Measurements from ENCODE around the gene GAB1. TPM values are rescaled to one million over a fixed set of nuclear protein-coding genes. Genes with fewer than 3 reads are reported as not detected.

GAB1 gene
- total RNA-seq, 8 experiments from 2014 or later, result 7.5 to 73.2 (median 14.8) TPM

DNA sequence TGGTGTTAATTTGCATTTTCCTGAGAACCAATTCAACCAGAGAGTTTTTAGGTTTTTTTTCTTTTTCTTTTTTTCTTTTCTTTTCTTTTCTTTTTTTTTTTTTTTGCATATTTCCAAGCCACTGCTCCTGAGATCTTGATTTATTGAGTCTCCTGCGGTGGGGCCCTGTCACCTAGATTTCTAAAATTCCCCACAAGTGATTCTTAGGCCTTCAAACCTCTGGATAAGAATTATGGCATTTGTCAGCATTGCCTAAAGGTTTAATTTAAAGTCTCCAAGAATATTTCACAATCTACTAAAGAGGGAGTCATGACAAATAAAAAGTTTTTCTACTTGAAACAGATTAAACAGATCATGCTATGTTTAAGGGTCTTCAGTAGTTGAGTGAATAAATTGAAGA is 84.9 kb downstream of the GAB1 start:
- H3K27ac ChIP-seq, result no peak overlapping the region
- ATAC-seq (replicated peaks in 6 of 8), result no peak

GRCh38 chr4:143424276-143424675 is 87.6 kb downstream of the GAB1 start:
- peaks cover 0 to 4% of the 10 kb centered on the region in 2 donors for H3K4me1 ChIP-seq (replicated peaks in 1 of 2)
- no peak overlapping the region for H3K4me3 ChIP-seq
- no peak for ATAC-seq (replicated peaks in 6 of 8)
- no peak overlapping the region for H3K27ac ChIP-seq
- in situ Hi-C loops (cut with MboI; ENCODE audit: low pct_unique_long_range_greater_than_20kb in 2 of 9, low sequenced_read_pairs in 9 of 9, unreplicated experiment in 9 of 9), result no loop called here

More for the DNA sequence above, 84.9 kb downstream of the GAB1 start:
- H3K4me1 ChIP-seq (replicated peaks in 1 of 2), result peaks cover 0 to 4% of the 10 kb centered on the region in 2 donors
- WGBS, 10 experiments, result 0 to 100% (median 53%) methylated on average over 1 of the region's 1 CpG
- H3K4me3 ChIP-seq, result no peak overlapping the region
- in situ Hi-C loops (cut with MboI; ENCODE audit: low pct_unique_long_range_greater_than_20kb in 2 of 9, low sequenced_read_pairs in 9 of 9, unreplicated experiment in 9 of 9), result no loop called here

GRCh38 chr4:143431526-143432257 is 95.0 kb downstream of the GAB1 start:
- H3K27ac ChIP-seq, result no peak overlapping the region
- in situ Hi-C loops (cut with MboI; ENCODE audit: low pct_unique_long_range_greater_than_20kb in 2 of 9, low sequenced_read_pairs in 9 of 9, unreplicated experiment in 9 of 9), result no loop called here
- H3K4me1 ChIP-seq (replicated peaks in 1 of 2), result no peaks in the 10 kb centered on the region
- H3K4me3 ChIP-seq, result no peak overlapping the region
- ATAC-seq (replicated peaks in 6 of 8), result no peak
- 54 to 100% (median 84%) methylated on average over 3 to 10 of the region's 10 CpGs for WGBS, 10 experiments

GRCh38 chr4:143432258-143432591 is 95.5 kb downstream of the GAB1 start:
- 63 to 90% (median 77%) methylated on average over 2 to 4 of the region's 4 CpGs for WGBS, 10 experiments
- ATAC-seq (replicated peaks in 6 of 8), result no peak
- no peak overlapping the region for H3K4me3 ChIP-seq
- H3K27ac ChIP-seq, result no peak overlapping the region
- H3K4me1 ChIP-seq (replicated peaks in 1 of 2), result no peaks in the 10 kb centered on the region
- in situ Hi-C loops (cut with MboI; ENCODE audit: low pct_unique_long_range_greater_than_20kb in 2 of 9, low sequenced_read_pairs in 9 of 9, unreplicated experiment in 9 of 9), result no loop called here

DNA sequence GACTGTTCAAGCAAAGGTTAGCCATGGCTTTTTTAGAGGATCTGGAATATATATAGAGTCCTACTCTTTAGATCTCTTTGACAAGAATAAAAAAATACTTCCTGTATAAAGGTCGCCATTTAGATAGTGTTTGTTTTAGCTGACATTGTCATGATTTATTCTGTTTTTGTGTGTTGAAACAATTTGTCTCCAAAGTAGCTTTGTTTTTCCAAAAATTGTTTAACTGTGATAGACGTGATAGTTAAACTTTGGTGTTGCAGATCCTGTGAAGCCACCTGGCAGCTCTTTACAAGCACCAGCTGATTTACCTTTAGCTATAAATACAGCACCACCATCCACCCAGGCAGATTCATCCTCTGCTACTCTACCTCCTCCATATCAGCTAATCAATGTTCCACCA is 96.6 kb downstream of the GAB1 start:
- Histone ChIP-seq H3K4me3 (no peak overlapping the region), H3K4me1 (replicated peaks in 1 of 2) (no peaks in the 10 kb centered on the region), H3K27ac (no peak overlapping the region)
- in situ Hi-C loops (cut with MboI; ENCODE audit: low pct_unique_long_range_greater_than_20kb in 2 of 9, low sequenced_read_pairs in 9 of 9, unreplicated experiment in 9 of 9), result no loop called here
- ATAC-seq (replicated peaks in 6 of 8), result no peak
- 84 to 100% (median 94%) methylated on average over 1 to 2 of the region's 2 CpGs; no CpG with 5 or more reads in 3 of the 10 experiments for WGBS, 10 experiments

DNA sequence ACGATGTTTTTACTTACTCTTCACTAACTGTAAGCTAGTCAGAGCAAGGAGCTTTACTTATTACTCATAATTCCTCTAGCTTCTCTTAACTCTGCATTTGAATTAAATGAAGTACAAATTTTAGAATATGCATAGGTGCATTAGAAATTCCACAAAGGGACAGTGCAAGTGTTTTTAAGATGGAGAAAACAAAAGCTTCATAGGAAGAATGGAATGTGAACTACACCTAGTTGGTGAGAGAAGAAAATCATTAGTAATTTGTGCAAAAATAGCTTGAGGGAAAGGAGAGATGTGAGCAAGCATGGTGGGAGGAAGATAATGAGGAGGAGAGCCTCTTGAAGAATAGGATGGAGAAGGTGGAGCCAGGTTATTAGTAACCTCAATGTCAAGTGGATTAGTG is 99.3 kb downstream of the GAB1 start:
- peak in 1 of 8 experiments; percentile 53 for ATAC-seq (replicated peaks in 6 of 8)
- no peak overlapping the region for H3K4me3 ChIP-seq
- WGBS, 10 experiments, result 80 to 100% (median 96%) methylated on average over 1 of the region's 1 CpG; no CpG with 5 or more reads in 2 of the 10 experiments
- H3K4me1 ChIP-seq (replicated peaks in 1 of 2), result no peaks in the 10 kb centered on the region
- in situ Hi-C loops (cut with MboI; ENCODE audit: low pct_unique_long_range_greater_than_20kb in 2 of 9, low sequenced_read_pairs in 9 of 9, unreplicated experiment in 9 of 9), result no loop called here
- no peak overlapping the region for H3K27ac ChIP-seq

DNA sequence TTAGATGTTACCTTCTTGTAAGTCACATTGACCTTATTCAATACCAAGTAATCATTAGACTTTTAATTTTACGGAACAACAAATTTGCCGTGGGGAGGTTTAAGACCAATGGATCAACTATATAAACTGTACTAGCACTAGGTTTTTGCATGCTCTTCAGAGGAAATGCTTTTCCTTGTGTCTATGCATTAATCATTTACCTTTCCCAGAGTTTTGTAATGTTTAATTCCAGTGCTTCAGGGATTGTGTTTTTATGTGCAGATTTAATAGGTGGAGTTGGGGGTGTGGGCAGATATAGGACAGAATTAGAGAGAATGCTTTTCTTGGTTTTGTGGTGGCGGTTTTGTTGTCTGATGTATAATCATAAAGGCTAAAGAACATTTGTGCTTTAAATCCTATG is 100.8 kb downstream of the GAB1 start:
- in situ Hi-C loops (cut with MboI; ENCODE audit: low pct_unique_long_range_greater_than_20kb in 2 of 9, low sequenced_read_pairs in 9 of 9, unreplicated experiment in 9 of 9), result no loop called here
- no peak overlapping the region for H3K27ac ChIP-seq

DNA sequence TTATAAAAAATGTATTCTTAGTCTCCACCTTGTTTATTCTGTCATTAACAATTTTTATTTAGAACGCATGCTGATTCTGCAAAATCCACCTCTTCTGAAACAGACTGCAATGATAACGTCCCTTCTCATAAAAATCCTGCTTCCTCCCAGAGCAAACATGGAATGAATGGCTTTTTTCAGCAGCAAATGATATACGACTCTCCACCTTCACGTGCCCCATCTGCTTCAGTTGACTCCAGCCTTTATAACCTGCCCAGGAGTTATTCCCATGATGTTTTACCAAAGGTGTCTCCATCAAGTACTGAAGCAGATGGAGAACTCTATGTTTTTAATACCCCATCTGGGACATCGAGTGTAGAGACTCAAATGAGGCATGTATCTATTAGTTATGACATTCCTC is 101.3 kb downstream of the GAB1 start:
- no peak overlapping the region for H3K4me3 ChIP-seq
- H3K27ac ChIP-seq, result no peak overlapping the region
- in situ Hi-C loops (cut with MboI; ENCODE audit: low pct_unique_long_range_greater_than_20kb in 2 of 9, low sequenced_read_pairs in 9 of 9, unreplicated experiment in 9 of 9), result no loop called here
- no peak for ATAC-seq (replicated peaks in 6 of 8)
- H3K4me1 ChIP-seq (replicated peaks in 1 of 2), result no peaks in the 10 kb centered on the region
- 40 to 92% (median 74%) methylated on average over 1 to 5 of the region's 5 CpGs; no CpG with 5 or more reads in 2 of the 10 experiments for WGBS, 10 experiments

More for the DNA sequence above, 100.8 kb downstream of the GAB1 start:
- no peak for ATAC-seq (replicated peaks in 6 of 8)
- Histone ChIP-seq H3K4me3 (no peak overlapping the region), H3K4me1 (replicated peaks in 1 of 2) (no peaks in the 10 kb centered on the region)
- 79 to 100% (median 100%) methylated on average over 1 to 3 of the region's 3 CpGs; no CpG with 5 or more reads in 2 of the 10 experiments for WGBS, 10 experiments

DNA sequence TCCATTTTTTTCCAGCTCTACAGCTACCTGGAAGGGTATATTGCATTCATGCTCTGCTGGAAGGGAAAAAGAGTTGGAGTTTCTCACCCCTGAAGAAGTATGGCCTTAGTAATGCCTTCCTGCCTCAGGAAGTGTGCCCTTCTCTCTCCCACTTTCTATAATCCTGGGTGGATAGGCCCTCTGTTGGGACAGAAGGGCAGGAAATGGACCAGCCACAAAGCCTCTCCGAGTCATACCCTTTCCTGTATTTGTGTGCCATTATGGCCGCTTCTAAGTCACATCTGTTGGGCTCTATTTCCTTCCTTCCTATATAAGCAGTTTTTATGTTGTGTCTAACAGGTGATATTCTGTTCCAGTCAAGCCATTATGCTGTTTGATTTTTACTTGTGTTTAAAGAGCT is 102.0 kb downstream of the GAB1 start:
- no peak for ATAC-seq (replicated peaks in 6 of 8)
- H3K27ac ChIP-seq, result no peak overlapping the region
- no peak overlapping the region for H3K4me3 ChIP-seq
- WGBS, 10 experiments, result 95 to 100% methylated on average over 2 of the region's 2 CpGs; no CpG with 5 or more reads in 8 of the 10 experiments
- in situ Hi-C loops (cut with MboI; ENCODE audit: low pct_unique_long_range_greater_than_20kb in 2 of 9, low sequenced_read_pairs in 9 of 9, unreplicated experiment in 9 of 9), result no loop called here
- H3K4me1 ChIP-seq (replicated peaks in 1 of 2), result no peaks in the 10 kb centered on the region

- H3K4me3 ChIP-seq, result no peak overlapping the region
- ATAC-seq (replicated peaks in 6 of 8), result peak in 3 of 8 experiments; percentile 35 to 67 (median 66)
- in situ Hi-C loops (cut with MboI; ENCODE audit: low pct_unique_long_range_greater_than_20kb in 2 of 9, low sequenced_read_pairs in 9 of 9, unreplicated experiment in 9 of 9), result no loop called here
- no peak overlapping the region for H3K27ac ChIP-seq
- H3K4me1 ChIP-seq (replicated peaks in 1 of 2), result no peaks in the 10 kb centered on the region
Measured at GRCh38 chr4:143441109-143441508, 104.4 kb downstream of the GAB1 start.

DNA sequence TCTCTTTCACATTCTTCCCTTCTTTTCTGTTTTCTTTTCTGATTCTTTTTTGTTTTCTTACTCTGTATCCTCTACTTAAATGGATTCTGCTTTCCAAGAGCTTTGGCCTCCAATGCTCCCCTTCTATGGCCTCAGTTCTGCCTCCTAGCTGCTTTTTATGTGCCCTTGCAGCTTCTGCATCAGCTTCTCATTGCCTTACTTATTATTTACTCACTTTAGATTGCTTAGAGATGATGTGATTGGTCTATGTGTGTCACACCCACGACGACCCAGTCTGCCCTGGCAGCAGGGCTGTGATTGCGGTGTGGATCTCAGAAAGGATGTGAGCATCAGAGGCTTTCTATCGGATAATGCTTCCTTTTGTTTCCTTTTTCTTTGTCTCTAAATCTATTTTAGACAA is 105.0 kb downstream of the GAB1 start:
- Histone ChIP-seq H3K27ac (no peak overlapping the region), H3K4me1 (replicated peaks in 1 of 2) (no peaks in the 10 kb centered on the region), H3K4me3 (no peak overlapping the region)
- in situ Hi-C loops (cut with MboI; ENCODE audit: low pct_unique_long_range_greater_than_20kb in 2 of 9, low sequenced_read_pairs in 9 of 9, unreplicated experiment in 9 of 9), result no loop called here
- WGBS, 10 experiments, result 35 to 89% (median 67%) methylated on average over 1 to 4 of the region's 4 CpGs; no CpG with 5 or more reads in 1 of the 10 experiments
- ATAC-seq (replicated peaks in 6 of 8), result peak in 4 of 8 experiments; percentile 27 to 76 (median 70)

DNA sequence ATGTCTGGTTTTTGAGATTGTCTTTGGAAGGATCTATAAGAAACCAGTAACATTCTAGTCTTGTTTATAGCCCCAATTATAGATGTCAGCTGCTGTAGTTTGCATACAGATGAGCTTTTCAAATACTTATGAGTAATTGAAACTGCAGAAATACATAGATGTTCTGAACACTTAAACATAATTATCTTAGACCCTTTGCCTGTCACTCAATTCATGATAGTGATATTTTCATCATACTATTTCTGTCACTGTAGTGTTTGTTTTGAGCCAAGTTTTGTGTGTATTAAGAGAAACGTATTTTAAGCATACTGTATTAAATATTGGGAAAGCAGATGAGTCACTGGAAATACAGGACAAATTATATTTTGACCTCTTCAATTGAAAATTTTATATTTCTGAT is 107.1 kb downstream of the GAB1 start:
- ATAC-seq (replicated peaks in 6 of 8), result no peak
- H3K4me3 ChIP-seq, result no peak overlapping the region
- in situ Hi-C loops (cut with MboI; ENCODE audit: low pct_unique_long_range_greater_than_20kb in 2 of 9, low sequenced_read_pairs in 9 of 9, unreplicated experiment in 9 of 9), result no loop called here
- H3K27ac ChIP-seq, result no peak overlapping the region
- H3K4me1 ChIP-seq (replicated peaks in 1 of 2), result no peaks in the 10 kb centered on the region
- 36 to 100% (median 69%) methylated on average over 1 of the region's 1 CpG; no CpG with 5 or more reads in 2 of the 10 experiments for WGBS, 10 experiments

- ATAC-seq (replicated peaks in 6 of 8), result peak in 1 of 8 experiments; percentile 59
- Histone ChIP-seq H3K4me3 (no peak overlapping the region), H3K27ac (no peak overlapping the region), H3K4me1 (replicated peaks in 1 of 2) (no peaks in the 10 kb centered on the region)
- WGBS, 10 experiments, result 20 to 100% (median 80%) methylated on average over 1 to 4 of the region's 4 CpGs; no CpG with 5 or more reads in 1 of the 10 experiments
- in situ Hi-C loops (cut with MboI; ENCODE audit: low pct_unique_long_range_greater_than_20kb in 2 of 9, low sequenced_read_pairs in 9 of 9, unreplicated experiment in 9 of 9), result no loop called here
Measured at GRCh38 chr4:143451186-143451585, 114.5 kb downstream of the GAB1 start.

DNA sequence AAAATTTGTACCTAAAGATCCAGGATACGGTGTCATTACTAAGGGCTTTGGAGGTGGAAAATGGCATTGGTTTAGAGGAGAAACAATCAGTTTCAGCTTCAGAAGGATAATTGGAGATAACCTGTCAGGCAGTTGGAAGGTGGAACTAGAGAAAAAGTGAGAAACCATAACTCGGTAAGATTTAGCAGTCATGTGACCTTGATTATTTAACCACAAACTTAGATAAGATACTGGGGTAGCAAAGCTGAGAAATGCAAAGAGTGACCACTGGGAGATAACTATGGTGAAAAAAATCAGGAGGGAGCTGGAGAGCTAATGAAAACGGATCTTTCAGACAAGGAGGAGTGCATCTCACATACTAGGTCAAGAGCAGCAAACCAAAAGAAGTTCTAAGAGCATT is 118.5 kb downstream of the GAB1 start:
- Histone ChIP-seq H3K27ac (no peak overlapping the region), H3K4me1 (replicated peaks in 1 of 2) (no peaks in the 10 kb centered on the region), H3K4me3 (no peak overlapping the region)
- WGBS, 10 experiments, result 71 to 100% (median 90%) methylated on average over 1 to 3 of the region's 3 CpGs
- in situ Hi-C loops (cut with MboI; ENCODE audit: low pct_unique_long_range_greater_than_20kb in 2 of 9, low sequenced_read_pairs in 9 of 9, unreplicated experiment in 9 of 9), result no loop called here
- no peak for ATAC-seq (replicated peaks in 6 of 8)
